H1 (cell line): ENCODE data around the gene RNF166. TPM values are rescaled to one million over a fixed set of nuclear protein-coding genes. Genes with fewer than 3 reads are reported as not detected.

Experiments
- CBX8 ChIP-seq: fragments of 300-800, 300-1000 bp; sonication (generic); IDR thresholded peaks from 2 replicates; pipeline ENCODE4 v1.7.1; 2016; ENCODE audit warnings: low read depth, low read length, borderline replicate concordance
- polyA plus RNA-seq, 7 experiments: library from polyadenylated mRNA; depleted of rRNA in 3 of 7; stranded (reverse) in 5 of 7; unstranded in 2 of 7; fragments of >200 nt in 5 of 7; fragments of 200-250 nt in 2 of 7; gene quantifications; 1 replicate in 5 of 7; 2 replicates in 1 of 7; 4 replicates in 1 of 7; pipeline versions ENCODE4 v1.2.1 to v1.2.3, GENCODE V29; 2011 to 2013; ENCODE audit warnings: missing spikeins in 2 of 7, mixed read lengths in 2 of 7
- total RNA-seq: library from RNA; stranded (reverse); fragmentation: NEBNext Ultra II Directional; extraction: Animal tissue kit (Norgen Biotek cat#: 25700); gene quantifications from 2 replicates; pipeline ENCODE4 v1.2.1, GENCODE V29; 2021

RNF166 gene
- total and polyA plus RNA-seq, 2 of the 8 experiments (the other 6 are each of a cell fraction or from before 2014, with no cell fraction given) = 29.8 to 31.2 TPM

DNA sequence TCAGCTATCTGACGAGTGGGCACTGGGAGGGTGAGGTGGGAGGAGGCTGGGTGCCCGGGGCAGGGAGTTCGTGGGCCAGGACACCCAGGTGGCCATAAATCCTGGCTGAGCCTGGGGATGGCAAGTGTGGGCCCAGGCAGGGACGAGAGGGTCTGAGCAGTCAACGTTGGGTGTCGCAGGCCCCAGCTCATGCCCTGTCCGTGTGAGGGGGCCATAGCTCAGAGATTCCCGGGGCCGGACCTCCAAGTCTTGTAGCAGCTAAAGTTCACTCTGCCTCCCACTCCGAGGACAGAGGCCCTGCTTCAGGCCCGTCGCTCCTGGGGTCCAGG, 34.5 kb upstream of the RNF166 start (continued):
- TF ChIP-seq CBX8 = no peak
